Activated CD4-positive, alpha-beta T cell treated with anti-CD3 and anti-CD28 coated beads for 36 hours (primary cell): ENCODE results near the gene ZFR. TPM values are rescaled to one million over a fixed set of nuclear protein-coding genes. Genes with fewer than 3 reads are reported as not detected.
A peak's percentile ranks its signal among the peaks of the same experiment; 100 is the strongest.
"Not testable (repeated sequence)": the region's sequence is repeated elsewhere in the genome, so short reads cannot be mapped to it uniquely, and the experiment has no call there.

Experiments used
- ATAC-seq: fragments of 200-7000 bp; cut with Tn5 transposase; one replicate; pipeline ENCODE4 v1.10.0; 2021; ENCODE audit warnings: mild to moderate bottlenecking, moderate library complexity
- CTCF ChIA-PET: fragments of 350-600 bp; sonication (Branson Sonifier 250); formaldehyde crosslinking; loops from one replicate; lab custom pipeline; 2021; ENCODE audit warnings: antibody characterized with exemption; lab: Charles Lee
- POLR2A ChIA-PET: fragments of 350-600 bp; sonication (Branson Sonifier 250); formaldehyde crosslinking; loops from one replicate; lab custom pipeline; 2021; ENCODE audit warnings: antibody characterized with exemption, inconsistent platforms; lab: Charles Lee
- DNase-seq: peaks from one replicate; pipeline ENCODE4 v3.0.0-alpha.2; 2020
- H3K27ac Mint-ChIP-seq: one replicate; pipeline ENCODE4 v1.8.0; 2021; ENCODE audit warnings: mixed read lengths
- H3K27me3 Mint-ChIP-seq: one replicate; pipeline ENCODE4 v1.8.0; 2021; ENCODE audit warnings: mixed read lengths
- H3K36me3 Mint-ChIP-seq: one replicate; pipeline ENCODE4 v1.8.0; 2021; ENCODE audit warnings: low read depth, mixed read lengths
- H3K4me1 Mint-ChIP-seq: one replicate; pipeline ENCODE4 v1.8.0; 2021; ENCODE audit warnings: mixed read lengths
- H3K4me3 Mint-ChIP-seq: one replicate; pipeline ENCODE4 v1.8.0; 2021; ENCODE audit warnings: mild to moderate bottlenecking, moderate library complexity, mixed read lengths
- H3K9me3 Mint-ChIP-seq: one replicate; pipeline ENCODE4 v1.8.0; 2021; ENCODE audit warnings: low read depth, mixed read lengths
- intact Hi-C, 2 experiments: fragments of 100-400 bp; cut with DNase I in 1 of 2; cut with micrococcal nuclease in 1 of 2; formaldehyde crosslinking; loops; one replicate each; pipeline versions ENCODE4 v1.14.2 to v1.15.1; 2022 to 2024; cut with DNase I, micrococcal nuclease
- total RNA-seq, 2 experiments: library from RNA; stranded (reverse); gene quantifications; one replicate each; pipeline ENCODE4 v1.2.3, GENCODE V29; 2021

Gene ZFR
- total RNA-seq, 2 experiments from 2014 or later, result 60.6 to 81.4 TPM

DNA sequence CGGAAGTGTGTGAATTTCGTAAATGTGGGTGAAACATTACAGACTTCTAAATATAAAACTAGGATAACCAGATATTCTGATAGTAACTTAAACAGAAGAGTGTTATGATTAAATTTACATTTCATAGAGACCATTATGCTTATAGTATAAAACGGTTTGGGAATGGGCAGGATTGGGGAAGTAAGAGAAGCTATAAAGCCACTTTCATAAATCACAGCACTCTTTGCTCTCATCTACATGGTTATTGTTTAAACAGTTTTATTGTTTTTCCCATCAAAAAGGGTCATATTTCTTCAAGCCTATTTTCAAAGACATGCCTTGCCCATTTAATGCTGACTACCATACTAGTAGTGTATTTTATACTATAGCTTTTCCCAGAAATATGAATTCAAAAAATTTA, 9.2 kb downstream of the ZFR start:
- Mint-ChIP-seq H3K4me1 (peaks cover 67% of the 10 kb centered on the region), H3K9me3 (no peaks in the 10 kb centered on the region), H3K4me3 (no peak overlapping the region), H3K27ac (no peak overlapping the region), H3K36me3 (peaks cover 26% of the 10 kb centered on the region), H3K27me3 (no peaks in the 10 kb centered on the region)
- ChIA-PET CTCF (interaction anchor here (1.0 to 1.4 kb wide), 2 partner anchors 32 to 155 kb away, joined by 3 read pairs; no protein-coding TSS in a partner anchor), POLR2A (interaction anchor here (0.6 to 0.7 kb wide), 2 partner anchors 30 to 152 kb away, joined by 4 read pairs; no protein-coding TSS in a partner anchor)
- no peak for DNase-seq
- no peak for ATAC-seq
- intact Hi-C loops, result no loop called here

DNA sequence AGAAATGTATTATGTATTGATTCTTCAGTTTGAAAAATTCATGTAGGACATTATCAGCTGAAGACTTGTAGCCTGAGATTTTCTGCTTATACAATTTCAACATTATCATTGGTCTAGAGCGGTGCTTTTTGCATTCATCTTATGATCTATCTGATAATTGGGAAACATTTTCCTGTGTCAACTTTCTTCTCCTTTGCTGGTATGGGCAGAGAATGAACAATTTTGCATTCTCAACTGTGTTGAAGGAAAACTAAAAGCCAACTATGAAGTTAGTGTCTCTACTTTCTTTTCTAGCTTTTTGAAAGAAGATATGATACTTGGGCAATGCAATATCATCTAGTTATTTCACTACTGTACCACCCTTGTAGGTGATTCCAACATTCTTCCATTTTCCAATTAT, 10.3 kb downstream of the ZFR start:
- Mint-ChIP-seq H3K9me3 (no peaks in the 10 kb centered on the region), H3K4me1 (peaks cover 65% of the 10 kb centered on the region), H3K4me3 (no peak overlapping the region), H3K27me3 (no peaks in the 10 kb centered on the region), H3K27ac (no peak overlapping the region), H3K36me3 (peaks cover 27% of the 10 kb centered on the region)
- ChIA-PET CTCF (interaction anchor here (0.6 to 1.1 kb wide), 2 partner anchors 9 to 24 kb away, joined by 3 read pairs; no protein-coding TSS in a partner anchor), POLR2A (no interaction called here)
- no peak for DNase-seq
- ATAC-seq, result no peak
- intact Hi-C loops, result no loop called here

DNA sequence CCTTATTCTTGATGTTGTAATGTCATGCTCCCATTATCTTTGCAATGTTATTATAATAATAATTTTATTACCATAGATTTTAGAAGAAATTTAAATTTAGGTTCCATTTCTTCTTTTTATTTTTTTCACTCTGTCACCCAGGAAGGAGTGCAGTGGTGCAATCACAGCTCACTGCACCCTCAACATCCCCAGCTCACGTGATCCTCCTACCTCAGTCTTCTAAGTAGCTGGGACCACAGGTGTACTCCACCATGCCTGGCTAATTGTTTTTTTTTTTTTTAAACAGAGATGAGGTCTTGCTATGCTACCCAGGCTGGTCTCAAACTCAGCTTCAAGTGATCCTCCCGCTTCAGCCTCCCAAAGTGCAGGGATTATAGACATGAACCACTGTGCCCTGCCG, 11.9 kb downstream of the ZFR start:
- peaks cover 61% of the 10 kb centered on the region for H3K4me1 Mint-ChIP-seq
- CTCF ChIA-PET, result interaction anchor here (1.1 to 1.3 kb wide), 3 partner anchors 57 to 157 kb away, joined by 3 to 11 read pairs (median 4); no protein-coding TSS in a partner anchor
- POLR2A ChIA-PET, result interaction anchor here (0.6 kb wide), 3 partner anchors 9 to 114 kb away, joined by 3 to 4 read pairs (median 3); no protein-coding TSS in a partner anchor
- H3K27ac Mint-ChIP-seq, result no peak overlapping the region
- ATAC-seq (no peak), DNase-seq (no peak)
- H3K36me3 Mint-ChIP-seq, result peaks cover 36% of the 10 kb centered on the region
- no peaks in the 10 kb centered on the region for H3K9me3 Mint-ChIP-seq
- intact Hi-C loops, result no loop called here
- no peak overlapping the region for H3K4me3 Mint-ChIP-seq
- no peaks in the 10 kb centered on the region for H3K27me3 Mint-ChIP-seq

- POLR2A ChIA-PET, H3K27me3 Mint-ChIP-seq, H3K4me3 Mint-ChIP-seq, intact Hi-C loops, H3K9me3 Mint-ChIP-seq, DNase-seq, ATAC-seq: not testable (repeated sequence)
- H3K4me1 Mint-ChIP-seq, result peaks cover 59% of the 10 kb centered on the region
- peak overlapping the region; percentile 31 for H3K27ac Mint-ChIP-seq
- CTCF ChIA-PET, result interaction anchor here (1.2 kb wide), 1 partner anchor 10 kb away, joined by 3 read pairs; no protein-coding TSS in a partner anchor
- H3K36me3 Mint-ChIP-seq, result peaks cover 52% of the 10 kb centered on the region
Measured at GRCh38 chr5:32430825-32431224, 13.7 kb downstream of the ZFR start.

DNA sequence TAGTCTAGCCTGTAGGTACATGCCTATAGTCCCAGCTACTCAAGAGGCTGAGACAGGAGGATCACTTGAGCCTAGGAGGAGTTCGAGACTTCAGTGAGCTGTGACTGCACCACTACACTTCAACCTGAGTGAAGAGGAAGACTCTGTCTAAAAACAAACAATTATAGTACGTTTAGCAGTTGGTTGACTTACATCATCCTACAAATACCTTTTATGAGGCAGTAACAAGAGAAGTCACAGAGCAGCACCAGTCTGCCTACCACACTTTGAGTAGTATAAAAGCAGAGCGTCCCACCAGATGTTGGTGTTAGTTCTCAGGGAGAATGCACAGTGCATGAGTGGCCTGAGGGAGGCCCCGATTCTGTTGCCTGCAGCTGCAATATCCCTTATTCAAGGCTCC, 16.1 kb downstream of the ZFR start:
- intact Hi-C loops, result loop anchor here in 1 of 2 experiments (5.0 kb wide), 1 partner anchor 159 kb away; the partner anchor contains the start of gene SUB1
- peaks cover 53% of the 10 kb centered on the region for H3K36me3 Mint-ChIP-seq

GRCh38 chr5:32426440-32427151, 17.9 kb downstream of the ZFR start:
- DNase-seq (no peak), ATAC-seq (no peak)
- no peak overlapping the region for H3K4me3 Mint-ChIP-seq
- intact Hi-C loops, result loop anchor here in 1 of 2 experiments (5.0 kb wide), 1 partner anchor 161 kb away; the partner anchor contains the start of gene SUB1
- no peaks in the 10 kb centered on the region for H3K27me3 Mint-ChIP-seq
- H3K27ac Mint-ChIP-seq, result no peak overlapping the region
- ChIA-PET CTCF (interaction anchor here (1.4 to 1.5 kb wide), 2 partner anchors 60 to 163 kb away, joined by 5 to 7 read pairs; no protein-coding TSS in a partner anchor), POLR2A (no interaction called here)
- peaks cover 51% of the 10 kb centered on the region for H3K36me3 Mint-ChIP-seq
- H3K4me1 Mint-ChIP-seq, result peaks cover 46% of the 10 kb centered on the region
- H3K9me3 Mint-ChIP-seq, result peaks cover 7% of the 10 kb centered on the region

More for the DNA sequence above, 16.1 kb downstream of the ZFR start:
- Mint-ChIP-seq H3K9me3 (peaks cover 7% of the 10 kb centered on the region), H3K27me3 (no peaks in the 10 kb centered on the region), H3K27ac (no peak overlapping the region), H3K4me1 (peaks cover 50% of the 10 kb centered on the region), H3K4me3 (no peak overlapping the region)
- ATAC-seq (no peak), DNase-seq (no peak)
- CTCF ChIA-PET, result interaction anchor here (1.0 to 1.5 kb wide), 3 partner anchors 11 to 162 kb away, joined by 3 to 4 read pairs (median 3); no protein-coding TSS in a partner anchor
- POLR2A ChIA-PET, result interaction anchor here (0.7 to 1.1 kb wide), 2 partner anchors 9 to 226 kb away, joined by 3 to 9 read pairs; no protein-coding TSS in a partner anchor

DNA sequence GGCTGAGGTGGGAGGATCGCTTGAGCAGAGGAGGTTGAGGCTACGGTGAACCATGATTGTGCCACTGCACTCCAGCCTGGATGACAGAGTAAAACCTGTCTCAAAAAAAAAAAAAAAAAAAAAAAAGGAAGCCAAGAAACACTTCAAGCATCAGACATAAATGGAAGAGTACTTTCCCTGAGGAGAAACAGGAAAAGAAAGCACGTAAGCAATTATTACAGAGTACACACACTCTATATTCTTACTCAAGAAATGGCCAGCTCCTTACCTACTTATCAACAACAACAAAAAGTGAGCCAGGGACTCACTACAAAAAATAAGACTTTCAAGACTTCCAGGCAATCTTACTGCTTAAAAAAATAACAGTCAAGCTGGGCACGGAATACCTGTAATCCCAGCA, 21.8 kb downstream of the ZFR start:
- CTCF ChIA-PET, result no interaction called here
- Mint-ChIP-seq H3K9me3 (peaks cover 7% of the 10 kb centered on the region), H3K36me3 (peaks cover 32% of the 10 kb centered on the region), H3K4me1 (peaks cover 33% of the 10 kb centered on the region), H3K4me3 (no peak overlapping the region), H3K27me3 (no peaks in the 10 kb centered on the region), H3K27ac (no peak overlapping the region)
- POLR2A ChIA-PET, result no interaction called here
- ATAC-seq (no peak), DNase-seq (no peak)
- intact Hi-C loops, result no loop called here

- peaks cover 22% of the 10 kb centered on the region for H3K36me3 Mint-ChIP-seq
- H3K9me3 Mint-ChIP-seq, result peaks cover under 1% of the 10 kb centered on the region
- ChIA-PET CTCF (interaction anchor here (0.7 to 1.7 kb wide), 5 partner anchors 10 to 169 kb away, joined by 3 to 8 read pairs (median 3); no protein-coding TSS in a partner anchor), POLR2A (no interaction called here)
- no peak overlapping the region for H3K4me3 Mint-ChIP-seq
- DNase-seq (no peak), ATAC-seq (no peak)
- no peaks in the 10 kb centered on the region for H3K27me3 Mint-ChIP-seq
- H3K4me1 Mint-ChIP-seq, result peaks cover 30% of the 10 kb centered on the region
- intact Hi-C loops, result no loop called here
- no peak overlapping the region for H3K27ac Mint-ChIP-seq
Measured at GRCh38 chr5:32421075-32421474, 23.5 kb downstream of the ZFR start.

GRCh38 chr5:32420506-32420905, 24.0 kb downstream of the ZFR start:
- ATAC-seq (no peak), DNase-seq (no peak)
- intact Hi-C loops, result no loop called here
- Mint-ChIP-seq H3K4me1 (peaks cover 29% of the 10 kb centered on the region), H3K27me3 (no peaks in the 10 kb centered on the region), H3K36me3 (peaks cover 23% of the 10 kb centered on the region), H3K4me3 (no peak overlapping the region), H3K9me3 (no peaks in the 10 kb centered on the region), H3K27ac (no peak overlapping the region)
- POLR2A ChIA-PET, result interaction anchor here (0.5 kb wide), 1 partner anchor 11 kb away, joined by 4 read pairs; no protein-coding TSS in a partner anchor
- CTCF ChIA-PET, result interaction anchor here (0.7 to 1.7 kb wide), 6 partner anchors 10 to 170 kb away, joined by 3 to 8 read pairs (median 3); no protein-coding TSS in a partner anchor

GRCh38 chr5:32419791-32420190, 24.7 kb downstream of the ZFR start:
- POLR2A ChIA-PET, result no interaction called here
- Mint-ChIP-seq H3K27me3 (no peaks in the 10 kb centered on the region), H3K4me1 (peaks cover 25% of the 10 kb centered on the region), H3K9me3 (no peaks in the 10 kb centered on the region), H3K36me3 (peaks cover 23% of the 10 kb centered on the region), H3K4me3 (no peak overlapping the region), H3K27ac (no peak overlapping the region)
- ATAC-seq (no peak), DNase-seq (no peak)
- intact Hi-C loops, result loop anchor here in 1 of 2 experiments (10.0 kb wide), 1 partner anchor 1035 kb away; no protein-coding TSS in a partner anchor
- CTCF ChIA-PET, result interaction anchor here (0.7 to 1.7 kb wide), 6 partner anchors 11 to 997 kb away, joined by 3 to 8 read pairs (median 3); no protein-coding TSS in a partner anchor
